ENCODE measurements around the gene ZNF280B. TPM values are rescaled to one million over a fixed set of nuclear protein-coding genes. Genes with fewer than 3 reads are reported as not detected.

The ZNF280B gene
- total RNA-seq, 1 donor from 2014 or later = 7.3 TPM

GRCh38 chr22:22553735-22554586 is 45.4 kb upstream of the ZNF280B start:
- no peak for TF ChIP-seq CTCF (conservative IDR thresholded peaks at IDR 0.05)
- peaks cover 10% of the 10 kb centered on the region for H3K4me1 Mint-ChIP-seq
- H3K36me3 Mint-ChIP-seq (ENCODE audit: low read depth) = no peaks in the 10 kb centered on the region
- H3K9me3 Mint-ChIP-seq = peaks cover under 1% of the 10 kb centered on the region
- peaks cover 29% of the 10 kb centered on the region for H3K27me3 Mint-ChIP-seq (ENCODE audit: low read depth)
- no peak overlapping the region for H3K27ac Mint-ChIP-seq (ENCODE audit: unreplicated experiment)
- H3K4me3 Mint-ChIP-seq = no peak overlapping the region
- no peak for DNase-seq (ENCODE audit: low read depth, low spot score)

GRCh38 chr22:22553141-22553540 is 44.6 kb upstream of the ZNF280B start:
- no peak for DNase-seq (ENCODE audit: low read depth, low spot score)
- Mint-ChIP-seq H3K9me3 (no peaks in the 10 kb centered on the region), H3K4me3 (no peak overlapping the region), H3K4me1 (peaks cover 9% of the 10 kb centered on the region), H3K27ac (ENCODE audit: unreplicated experiment) (no peak overlapping the region), H3K36me3 (ENCODE audit: low read depth) (no peaks in the 10 kb centered on the region), H3K27me3 (ENCODE audit: low read depth) (peaks cover 36% of the 10 kb centered on the region)
- TF ChIP-seq CTCF (conservative IDR thresholded peaks at IDR 0.05) = no peak

GRCh38 chr22:22552630-22553029 is 44.1 kb upstream of the ZNF280B start:
- peak; percentile 10 for DNase-seq (ENCODE audit: low read depth, low spot score)
- Mint-ChIP-seq H3K36me3 (ENCODE audit: low read depth) (no peaks in the 10 kb centered on the region), H3K27ac (ENCODE audit: unreplicated experiment) (no peak overlapping the region), H3K4me3 (peak overlapping the region; percentile 20), H3K4me1 (peaks cover 9% of the 10 kb centered on the region), H3K9me3 (no peaks in the 10 kb centered on the region), H3K27me3 (ENCODE audit: low read depth) (peaks cover 42% of the 10 kb centered on the region)
- no peak for TF ChIP-seq CTCF (conservative IDR thresholded peaks at IDR 0.05)

- H3K9me3 Mint-ChIP-seq = no peaks in the 10 kb centered on the region
- H3K36me3 Mint-ChIP-seq (ENCODE audit: low read depth) = no peaks in the 10 kb centered on the region
- peaks cover 50% of the 10 kb centered on the region for H3K27me3 Mint-ChIP-seq (ENCODE audit: low read depth)
- no peak overlapping the region for H3K4me3 Mint-ChIP-seq
- peaks cover 9% of the 10 kb centered on the region for H3K4me1 Mint-ChIP-seq
- no peak for DNase-seq (ENCODE audit: low read depth, low spot score)
- no peak overlapping the region for H3K27ac Mint-ChIP-seq (ENCODE audit: unreplicated experiment)
- TF ChIP-seq CTCF (conservative IDR thresholded peaks at IDR 0.05) = no peak
Measured at GRCh38 chr22:22550789-22551434, 42.4 kb upstream of the ZNF280B start.

GRCh38 chr22:22548910-22549309 is 40.4 kb upstream of the ZNF280B start:
- no peak for TF ChIP-seq CTCF (conservative IDR thresholded peaks at IDR 0.05)
- H3K9me3 Mint-ChIP-seq = no peaks in the 10 kb centered on the region
- H3K4me1 Mint-ChIP-seq = peaks cover 9% of the 10 kb centered on the region
- H3K27me3 Mint-ChIP-seq (ENCODE audit: low read depth) = peaks cover 54% of the 10 kb centered on the region
- peak overlapping the region; percentile 4 for H3K27ac Mint-ChIP-seq (ENCODE audit: unreplicated experiment)
- H3K36me3 Mint-ChIP-seq (ENCODE audit: low read depth) = no peaks in the 10 kb centered on the region
- H3K4me3 Mint-ChIP-seq = no peak overlapping the region
- DNase-seq (ENCODE audit: low read depth, low spot score) = no peak

Measured in neural crest cell (in vitro differentiated cells).